ENCODE measurements around the gene CTR9. TPM values are rescaled to one million over a fixed set of nuclear protein-coding genes. Genes with fewer than 3 reads are reported as not detected.
"Not testable (repeated sequence)": the region's sequence is repeated elsewhere in the genome, so short reads cannot be mapped to it uniquely, and the experiment has no call there.

CTR9 gene
- total RNA-seq, 1 donor from 2014 or later: 41.5 TPM

DNA sequence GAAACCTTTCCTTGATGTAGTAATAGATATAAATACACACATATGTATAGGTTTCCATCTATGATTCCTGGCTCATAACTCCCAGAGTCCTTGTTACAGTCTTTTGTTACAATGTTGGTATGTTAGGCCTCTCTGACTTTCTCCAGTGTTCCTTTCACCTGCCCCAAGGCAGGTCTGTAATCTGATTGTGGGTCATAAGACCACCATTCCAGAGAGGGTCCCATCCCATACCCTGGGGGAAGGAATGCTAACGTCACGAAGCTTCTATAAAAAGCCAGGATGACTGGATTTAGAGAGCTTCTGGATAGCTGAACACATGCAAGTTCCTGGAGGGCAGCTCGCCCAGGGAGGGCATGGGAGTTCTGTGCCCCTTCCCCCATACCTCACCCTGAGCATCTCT, 71.4 kb downstream of the CTR9 start:
- H3K27ac Mint-ChIP-seq; intact Hi-C loops (cut with micrococcal nuclease); H3K27me3 Mint-ChIP-seq (ENCODE audit: low read depth); H3K9me3 Mint-ChIP-seq; DNase-seq (ENCODE audit: low spot score); H3K4me3 Mint-ChIP-seq (ENCODE audit: low read depth): not testable (repeated sequence)
- Mint-ChIP-seq H3K4me1 (ENCODE audit: low read depth) (peaks cover 10% of the 10 kb centered on the region), H3K36me3 (ENCODE audit: low read depth) (peaks cover 13% of the 10 kb centered on the region)

GRCh38 chr11:10823152-10823579, 72.1 kb downstream of the CTR9 start:
- no peaks in the 10 kb centered on the region for H3K9me3 Mint-ChIP-seq
- peaks cover 10% of the 10 kb centered on the region for H3K4me1 Mint-ChIP-seq (ENCODE audit: low read depth)
- H3K4me3 Mint-ChIP-seq (ENCODE audit: low read depth): peak overlapping the region; percentile 23
- H3K27ac Mint-ChIP-seq: peak overlapping the region; percentile 54
- intact Hi-C loops (cut with micrococcal nuclease): no loop called here
- H3K36me3 Mint-ChIP-seq (ENCODE audit: low read depth): peaks cover 13% of the 10 kb centered on the region
- no peak for DNase-seq (ENCODE audit: low spot score)
- H3K27me3 Mint-ChIP-seq (ENCODE audit: low read depth): no peaks in the 10 kb centered on the region

DNA sequence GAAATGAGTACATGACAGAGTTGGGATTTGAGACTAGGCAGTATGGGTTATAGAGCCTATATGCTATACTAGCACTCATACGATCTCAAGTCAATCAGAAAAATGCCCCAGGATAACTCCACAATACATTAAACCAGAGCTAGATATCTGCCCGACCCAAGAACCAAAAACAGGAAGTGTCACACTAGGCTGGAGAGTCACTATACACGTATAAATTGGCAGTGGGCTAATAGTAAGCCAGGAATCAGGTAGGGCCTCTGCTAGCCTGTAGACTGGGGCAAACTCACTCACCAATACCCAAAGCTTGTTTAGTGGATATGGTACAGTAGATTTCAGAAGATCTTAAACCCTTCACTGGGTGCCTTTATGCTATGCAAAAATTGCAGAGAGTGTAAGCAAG, 73.8 kb downstream of the CTR9 start:
- peaks cover 13% of the 10 kb centered on the region for H3K36me3 Mint-ChIP-seq (ENCODE audit: low read depth)
- no peaks in the 10 kb centered on the region for H3K9me3 Mint-ChIP-seq
- H3K4me1 Mint-ChIP-seq (ENCODE audit: low read depth): peaks cover 10% of the 10 kb centered on the region
- H3K27ac Mint-ChIP-seq: no peak overlapping the region
- intact Hi-C loops (cut with micrococcal nuclease): no loop called here
- DNase-seq (ENCODE audit: low spot score): no peak
- H3K27me3 Mint-ChIP-seq (ENCODE audit: low read depth): no peaks in the 10 kb centered on the region
- no peak overlapping the region for H3K4me3 Mint-ChIP-seq (ENCODE audit: low read depth)

DNA sequence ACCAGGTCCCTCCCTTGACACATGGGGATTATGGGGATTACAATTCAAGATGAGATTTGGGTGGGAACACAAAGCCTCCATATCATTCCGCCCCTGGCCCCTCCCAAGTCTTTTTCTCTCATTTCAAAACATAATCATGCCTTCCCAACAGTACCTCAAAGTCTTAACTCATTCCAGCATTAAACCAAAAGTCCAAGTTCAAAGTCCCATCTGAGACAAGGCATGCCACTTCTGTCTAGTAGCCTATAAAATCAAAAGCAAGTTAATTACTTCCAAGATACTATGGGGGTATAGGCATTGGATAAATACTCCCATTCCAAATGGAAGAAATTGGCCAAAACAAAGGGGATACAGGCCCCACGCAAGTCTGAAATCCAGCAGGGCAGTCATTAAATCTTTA, 77.4 kb downstream of the CTR9 start:
- DNase-seq (ENCODE audit: low spot score): no peak
- Mint-ChIP-seq H3K36me3 (ENCODE audit: low read depth) (peaks cover 8% of the 10 kb centered on the region), H3K4me3 (ENCODE audit: low read depth) (no peak overlapping the region), H3K4me1 (ENCODE audit: low read depth) (peaks cover 7% of the 10 kb centered on the region), H3K27me3 (ENCODE audit: low read depth) (no peaks in the 10 kb centered on the region), H3K9me3 (no peaks in the 10 kb centered on the region), H3K27ac (no peak overlapping the region)
- intact Hi-C loops (cut with micrococcal nuclease): no loop called here

GRCh38 chr11:10829139-10829538, 78.1 kb downstream of the CTR9 start:
- DNase-seq (ENCODE audit: low spot score): no peak
- peaks cover 7% of the 10 kb centered on the region for H3K4me1 Mint-ChIP-seq (ENCODE audit: low read depth)
- no peaks in the 10 kb centered on the region for H3K9me3 Mint-ChIP-seq
- intact Hi-C loops (cut with micrococcal nuclease): no loop called here
- peaks cover 8% of the 10 kb centered on the region for H3K36me3 Mint-ChIP-seq (ENCODE audit: low read depth)
- no peaks in the 10 kb centered on the region for H3K27me3 Mint-ChIP-seq (ENCODE audit: low read depth)
- no peak overlapping the region for H3K27ac Mint-ChIP-seq
- no peak overlapping the region for H3K4me3 Mint-ChIP-seq (ENCODE audit: low read depth)

Other genes with a start within 250 kb of the CTR9 start
- gene RNF141, start 210.1 kb upstream of the CTR9 start, total RNA-seq: 13.2 and 15.6 TPM in 2 replicates
- not detected in 2 replicates for gene LYVE1, start 182.6 kb upstream of the CTR9 start, total RNA-seq
- gene IRAG1, start 57.5 kb upstream of the CTR9 start, total RNA-seq: not detected in 2 replicates
- 1,057 and 1,120 TPM in 2 replicates for gene EIF4G2, start 57.7 kb downstream of the CTR9 start, total RNA-seq
- gene ZBED5, start 106.8 kb downstream of the CTR9 start, total RNA-seq: 39.2 and 40.3 TPM in 2 replicates